COLO829 (cell line): ENCODE measurements around the gene KCNAB1.
"Not testable (repeated sequence)": the region's sequence is repeated elsewhere in the genome, so short reads cannot be mapped to it uniquely, and the experiment has no call there.

Source experiments
- DNase-seq: peaks from one replicate; pipeline ENCODE4 v3.0.0; 2012; ENCODE audit warnings: low spot score

KCNAB1 gene

DNA sequence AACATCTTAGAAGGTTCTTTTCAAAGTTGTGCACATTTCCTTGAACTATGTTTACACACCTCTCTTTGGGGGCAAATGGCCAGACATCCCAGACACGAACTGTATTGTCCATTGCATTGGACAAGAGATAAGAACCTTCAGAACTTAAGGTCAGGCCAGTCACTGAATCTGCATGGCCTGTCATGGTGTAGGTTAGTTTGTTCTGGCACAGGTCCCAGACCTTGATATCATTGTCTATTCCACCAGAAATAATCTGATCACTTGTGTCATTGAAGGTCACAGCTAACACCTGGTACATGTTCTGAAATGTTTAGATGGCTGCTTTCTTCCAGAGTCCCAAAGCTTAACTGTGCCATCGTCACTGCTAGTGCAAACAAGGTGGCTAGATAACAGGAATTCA, 55.7 kb downstream of the KCNAB1 start:
- no peak for DNase-seq

DNA sequence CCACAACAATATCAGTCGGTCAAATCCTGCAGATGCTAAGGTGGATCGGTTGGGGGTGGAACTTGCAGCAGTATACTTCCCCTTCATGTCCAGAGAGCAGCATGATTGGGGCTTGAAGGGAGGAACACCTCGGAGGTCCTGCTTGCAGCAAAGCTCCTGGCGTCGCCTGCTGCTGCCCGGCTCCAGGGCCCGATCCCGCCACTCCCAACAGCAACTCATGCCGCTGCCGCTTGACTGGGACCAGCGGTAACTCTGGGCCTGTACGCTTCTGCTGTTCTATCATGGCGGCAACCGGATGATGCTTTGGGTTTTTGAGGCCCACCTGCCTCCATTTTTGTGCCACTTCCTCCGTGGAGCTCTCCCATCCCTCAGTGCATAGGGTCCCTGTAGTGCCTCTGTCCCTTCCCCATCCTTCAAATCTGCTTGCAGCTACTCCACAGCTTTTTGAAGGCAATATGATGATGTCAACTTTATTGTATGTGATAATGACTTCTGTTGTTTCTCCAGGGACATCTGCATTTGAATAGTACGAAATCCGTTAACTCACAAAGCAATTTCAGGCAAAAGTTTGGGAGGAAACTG, 56.3 kb downstream of the KCNAB1 start:
- no peak for DNase-seq

DNA sequence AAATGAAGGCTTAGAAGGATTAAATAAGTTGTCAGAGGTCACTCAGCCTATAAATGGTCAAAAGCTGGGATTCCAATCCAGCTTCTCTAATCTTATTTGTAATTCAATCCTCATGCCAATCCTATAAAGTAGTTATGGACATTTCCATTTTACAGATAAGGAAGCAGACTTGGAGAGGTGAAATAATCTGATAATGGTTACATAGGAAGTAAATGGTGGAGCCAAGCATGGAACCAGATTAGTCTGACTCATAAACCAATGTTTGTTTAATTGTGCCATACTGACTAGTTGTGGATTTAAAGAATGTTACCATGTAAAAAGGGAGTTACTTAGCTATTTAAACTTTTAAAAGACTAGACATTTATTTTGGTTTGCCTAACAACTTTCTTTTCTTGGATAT, 59.7 kb downstream of the KCNAB1 start:
- no peak for DNase-seq

DNA sequence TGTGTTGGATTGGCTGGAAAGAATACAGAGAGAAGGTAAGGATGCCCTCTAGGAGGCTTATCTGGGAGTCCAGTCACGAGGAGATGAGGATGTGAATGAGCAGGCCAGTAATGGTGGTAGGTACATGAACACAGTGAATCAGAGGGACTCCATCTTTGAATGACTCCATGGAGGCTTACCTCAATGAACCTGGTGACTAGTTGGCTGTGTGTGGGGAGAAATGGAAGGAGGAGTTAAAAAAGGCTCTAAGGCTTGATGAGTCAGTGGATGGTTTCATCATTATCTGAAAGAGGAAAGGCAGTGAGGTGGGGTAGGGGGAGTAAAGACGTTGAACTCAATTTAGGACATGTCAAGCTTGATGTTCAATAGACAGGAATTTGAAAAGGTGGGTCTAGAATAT, 61.1 kb downstream of the KCNAB1 start:
- peak; percentile 18 for DNase-seq

DNA sequence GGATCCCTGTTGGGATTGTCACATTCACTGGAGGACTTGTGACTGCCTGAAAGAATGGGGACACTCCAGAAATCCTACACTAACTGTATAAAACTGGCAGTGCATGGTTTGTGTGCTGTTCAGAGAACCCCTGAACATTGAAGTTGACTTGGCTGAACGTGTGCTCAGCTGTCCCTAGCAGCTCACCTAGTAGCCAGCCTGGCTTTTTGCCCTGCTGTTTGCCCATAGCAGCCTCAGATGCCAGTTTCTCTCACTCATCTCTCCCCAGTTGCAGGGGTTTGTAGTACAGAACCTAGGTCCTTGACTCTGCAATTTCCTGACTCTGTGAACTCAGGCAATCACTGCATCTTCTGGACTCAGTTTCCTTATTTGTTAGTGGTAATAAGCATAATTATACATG, 63.0 kb downstream of the KCNAB1 start:
- no peak for DNase-seq

DNA sequence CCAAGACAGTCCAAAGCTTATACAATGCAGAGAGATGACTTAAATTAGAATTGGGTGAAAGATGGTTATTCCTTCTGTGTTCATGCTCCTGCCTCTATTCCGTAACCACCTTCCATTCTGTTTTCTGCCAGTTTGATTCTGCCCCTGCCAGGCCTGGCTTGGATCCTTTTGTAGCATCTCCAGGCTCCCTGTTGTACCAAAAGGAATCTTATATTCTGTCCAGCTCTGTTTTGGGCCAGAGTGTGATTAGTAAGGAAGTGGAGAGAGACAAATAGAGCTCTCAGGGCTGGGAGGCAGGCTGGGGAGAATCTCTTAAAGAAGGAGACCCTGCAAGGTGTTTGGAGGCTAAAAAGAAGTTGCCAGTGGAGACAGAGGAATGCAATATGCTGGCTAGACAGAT, 63.8 kb downstream of the KCNAB1 start:
- DNase-seq, result no peak

DNA sequence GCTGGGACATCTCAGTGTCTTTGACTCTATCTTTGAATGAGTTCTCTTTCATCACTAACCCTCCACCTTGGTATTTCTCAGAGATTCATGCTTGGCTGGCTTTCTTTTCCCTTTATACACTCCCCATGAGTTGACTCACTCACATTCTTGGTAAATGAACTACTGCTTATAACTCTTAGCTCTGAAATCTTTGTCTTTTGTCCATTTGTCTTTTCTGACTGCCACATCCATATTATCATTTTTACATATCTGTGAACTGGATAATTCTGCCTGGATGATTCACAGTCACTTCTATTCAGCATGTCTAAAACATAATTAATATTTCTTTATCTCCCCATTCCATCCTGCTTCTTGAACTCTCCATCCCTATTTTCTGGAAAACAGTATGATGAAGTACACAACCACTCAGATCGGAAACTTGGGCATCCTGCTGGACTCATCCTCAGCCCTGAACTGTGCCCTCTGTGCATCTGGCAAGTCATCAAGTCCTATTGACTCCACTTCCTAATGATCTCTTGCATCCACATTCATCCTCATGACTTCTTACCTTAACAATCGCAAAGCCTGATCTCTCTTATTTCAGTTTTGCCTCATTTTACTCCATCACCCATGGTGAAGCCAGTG, 66.9 kb downstream of the KCNAB1 start:
- no peak for DNase-seq

DNA sequence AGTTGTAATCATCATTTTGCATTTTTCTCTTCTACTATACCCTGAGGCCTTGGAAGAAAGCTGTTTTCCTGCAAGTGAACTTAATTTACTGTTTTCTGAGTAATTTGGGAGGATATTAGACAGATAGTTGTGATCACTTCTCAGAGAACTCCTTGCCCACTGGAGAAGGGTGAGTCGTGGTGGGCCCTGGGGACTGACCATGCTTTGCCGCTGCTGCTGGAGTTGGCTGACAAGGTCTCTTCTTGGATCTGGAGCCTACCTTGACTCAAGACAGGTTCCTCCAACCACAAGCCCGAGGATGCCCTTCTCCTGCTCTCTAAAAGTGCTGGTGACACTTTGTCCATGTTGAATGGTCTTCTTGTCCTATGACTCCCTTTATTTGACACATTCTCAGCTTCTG, 68.4 kb downstream of the KCNAB1 start:
- no peak for DNase-seq

DNA sequence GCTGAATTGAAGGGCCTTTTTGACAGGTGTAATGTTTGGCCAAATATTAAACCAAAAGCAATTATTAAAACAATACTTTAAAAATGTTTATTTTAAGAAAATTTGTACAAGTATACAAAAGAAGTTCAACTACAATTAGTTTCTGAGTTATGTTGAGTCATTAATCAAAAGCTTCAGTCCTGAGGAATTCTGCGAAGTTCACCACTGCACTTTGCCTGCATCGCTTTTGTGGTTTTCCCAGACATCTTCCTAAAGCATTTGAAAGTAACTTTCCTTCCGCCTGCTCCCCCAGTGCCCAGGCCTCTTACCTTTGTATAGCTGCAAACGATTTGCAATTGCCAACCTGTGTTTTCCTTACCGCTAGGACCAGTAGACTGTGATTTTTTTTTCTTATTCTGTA, 69.5 kb downstream of the KCNAB1 start:
- no peak for DNase-seq

DNA sequence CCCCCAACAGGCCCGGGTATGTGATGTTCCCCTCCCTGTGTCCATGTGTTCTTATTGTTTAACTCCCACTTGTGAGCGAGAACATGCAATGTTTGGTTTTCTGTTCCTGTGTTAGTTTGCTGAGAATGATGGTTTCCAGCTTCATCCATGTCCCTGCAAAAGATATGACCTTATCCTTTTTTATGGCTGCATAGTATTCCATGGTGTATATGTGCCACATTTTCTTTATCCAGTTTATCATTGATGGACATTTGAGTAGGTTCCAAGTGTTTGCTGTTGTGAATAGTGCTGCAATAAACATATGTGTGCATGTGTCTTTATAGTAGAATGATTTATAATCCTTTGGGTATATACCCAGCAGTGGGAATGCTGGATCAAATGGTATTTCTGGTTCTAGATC, 74.6 kb downstream of the KCNAB1 start:
- DNase-seq, result not testable (repeated sequence)

DNA sequence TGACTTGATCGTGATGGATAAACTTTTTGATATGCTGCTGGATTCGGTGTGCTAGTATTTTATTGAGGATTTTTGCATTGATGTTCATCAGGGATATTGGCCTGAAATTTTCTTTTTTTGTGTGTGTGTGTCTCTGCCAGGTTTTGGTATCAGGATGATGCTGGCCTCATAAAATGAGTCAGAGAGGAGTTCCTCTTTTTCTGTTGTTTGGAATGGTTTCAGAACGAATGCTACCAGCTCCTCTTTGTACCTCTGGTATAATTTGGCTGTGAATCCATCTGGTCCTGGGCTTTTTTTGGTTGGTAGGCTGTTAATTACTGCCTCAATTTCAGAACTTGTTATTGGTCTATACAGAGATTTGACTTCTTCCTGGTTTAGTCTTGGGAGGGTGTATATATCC, 76.8 kb downstream of the KCNAB1 start:
- not testable (repeated sequence) for DNase-seq

DNA sequence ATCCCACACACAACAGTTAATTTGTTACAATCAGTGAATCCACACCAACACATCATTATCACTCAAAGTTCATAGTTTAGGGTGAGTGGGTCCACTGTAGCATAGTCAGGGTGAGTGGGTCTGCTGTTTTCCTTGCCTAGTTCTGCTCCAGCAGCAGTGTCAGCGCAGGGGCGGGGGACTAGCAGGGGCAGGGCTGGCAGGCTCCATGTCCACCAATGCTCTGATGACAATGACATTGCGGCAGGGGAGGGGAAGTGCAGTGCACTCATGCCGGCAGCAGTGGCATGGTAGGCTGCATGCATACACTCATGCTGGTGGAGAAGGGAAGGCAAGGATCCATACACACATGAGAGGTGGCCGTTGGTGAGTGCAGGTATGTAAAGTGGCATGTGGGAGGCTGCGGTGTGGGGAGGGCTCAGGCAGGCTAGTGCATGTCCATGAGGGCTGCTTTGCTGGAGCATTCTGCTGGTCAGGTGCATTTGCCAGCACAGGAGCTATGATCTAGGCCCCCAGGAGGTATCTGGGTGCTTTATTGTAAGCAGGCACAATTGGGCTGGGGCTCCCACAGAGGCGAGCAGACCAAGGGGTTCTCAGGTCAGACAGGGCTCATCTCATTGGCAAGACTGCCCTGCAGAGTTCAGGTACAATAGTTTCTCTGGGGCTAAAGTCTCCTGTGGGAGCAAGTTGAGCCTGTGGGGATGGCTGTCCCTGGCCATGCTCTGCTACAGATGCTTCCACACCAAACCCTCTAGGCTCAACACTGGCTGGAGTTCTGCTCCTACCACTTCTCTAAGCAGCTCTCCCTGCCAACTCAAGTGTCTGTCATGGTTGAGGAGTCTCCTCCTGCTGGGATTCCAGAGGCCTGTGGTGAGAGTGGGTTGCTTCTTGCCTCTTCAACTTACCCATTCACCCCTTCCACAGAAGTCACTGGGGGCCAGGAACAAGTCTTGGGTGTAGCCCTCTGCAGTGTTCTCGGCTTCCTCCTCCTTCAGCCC, 81.3 kb downstream of the KCNAB1 start:
- DNase-seq, result no peak

DNA sequence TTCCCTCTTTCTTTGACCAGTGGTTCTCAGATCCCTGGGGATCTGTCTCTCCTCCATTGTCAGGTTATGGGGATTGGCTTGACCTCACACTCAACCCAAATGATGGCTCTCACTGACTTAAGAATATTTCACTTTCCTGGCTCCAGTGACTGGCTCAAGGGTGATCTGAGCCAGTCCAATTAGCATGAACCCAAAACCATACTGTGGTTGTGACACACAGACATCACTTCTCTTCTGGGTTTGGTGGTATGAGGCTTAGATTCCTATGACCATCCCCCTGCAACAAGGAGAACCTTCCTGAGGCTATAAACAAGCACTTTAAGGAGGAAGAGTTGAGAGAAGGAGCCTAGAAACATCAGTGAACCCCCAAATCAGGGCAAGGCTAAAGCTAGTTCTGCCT, 85.8 kb downstream of the KCNAB1 start:
- DNase-seq, result no peak

DNA sequence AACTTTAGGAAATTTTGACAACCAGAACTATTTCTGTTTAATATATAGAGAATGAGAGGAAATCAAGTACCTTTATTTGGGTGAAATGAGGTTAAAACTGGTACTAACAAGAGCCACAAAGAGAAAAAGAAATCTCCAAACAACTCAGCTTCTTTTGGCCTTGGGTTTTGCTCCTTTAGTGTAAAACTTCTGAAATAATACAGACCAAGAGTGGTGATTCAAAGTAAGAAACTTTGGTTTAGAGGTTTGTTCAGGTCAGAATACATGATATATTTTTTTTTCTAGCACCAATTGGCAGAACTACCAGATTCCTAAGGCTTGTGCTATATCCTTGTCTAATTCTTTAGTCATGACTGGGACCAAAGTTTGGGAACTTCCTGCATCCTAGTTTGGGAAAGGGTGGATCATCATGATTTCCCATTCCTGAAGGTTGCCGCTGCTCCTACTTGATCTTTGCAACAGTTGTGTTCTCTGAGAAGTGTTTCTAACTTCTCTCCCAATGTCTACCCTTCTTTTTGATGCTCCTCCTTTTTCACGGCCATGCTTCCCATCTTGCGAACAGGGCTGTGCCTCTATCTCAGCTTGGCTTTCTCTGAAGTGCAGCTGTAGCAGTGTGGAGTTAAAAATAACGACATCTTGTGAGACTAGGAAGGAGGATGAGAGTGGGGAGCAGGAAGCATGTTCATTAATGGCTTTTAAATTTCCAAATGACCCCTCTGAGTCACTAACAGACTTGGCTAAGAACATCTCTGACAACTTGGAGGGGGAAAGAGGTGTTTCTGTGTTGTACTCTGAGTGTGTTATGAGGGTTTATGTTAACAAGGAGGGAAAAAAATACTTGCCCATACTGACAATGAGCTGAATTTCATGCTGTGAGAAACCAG, 87.7 kb downstream of the KCNAB1 start:
- DNase-seq, result no peak

DNA sequence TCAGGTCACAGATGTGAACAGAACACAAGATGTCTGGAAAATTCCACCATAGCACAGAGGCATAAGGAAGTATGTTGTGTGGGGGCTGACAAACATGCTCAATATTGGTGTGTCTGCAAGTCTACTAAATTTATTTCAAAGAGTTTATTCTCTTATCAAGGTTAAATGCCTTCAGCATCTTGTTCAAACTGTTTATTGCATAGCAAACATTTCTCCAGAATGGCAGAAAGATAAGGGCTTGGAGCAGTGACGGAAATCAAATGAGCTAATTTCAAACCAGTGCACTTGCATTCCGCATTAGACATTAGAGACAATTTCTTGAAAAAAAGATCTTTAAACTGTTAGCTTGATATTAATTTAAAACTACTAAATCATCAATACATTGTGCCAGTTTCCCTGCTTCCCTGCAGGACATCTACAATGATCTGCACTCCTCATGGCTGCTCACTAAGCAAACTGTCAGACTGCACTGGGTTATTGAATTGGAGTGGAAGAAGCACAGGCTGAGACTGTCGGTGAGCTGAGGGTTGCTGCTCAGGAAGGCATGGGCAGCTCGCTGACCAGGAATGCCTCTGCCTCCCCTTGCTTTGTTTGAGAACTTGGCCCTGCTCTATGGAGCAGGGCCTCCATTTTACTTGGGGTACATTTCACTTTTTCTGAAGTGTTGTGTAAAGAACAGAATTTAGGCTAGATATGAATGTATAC, 89.4 kb downstream of the KCNAB1 start:
- DNase-seq, result no peak

DNA sequence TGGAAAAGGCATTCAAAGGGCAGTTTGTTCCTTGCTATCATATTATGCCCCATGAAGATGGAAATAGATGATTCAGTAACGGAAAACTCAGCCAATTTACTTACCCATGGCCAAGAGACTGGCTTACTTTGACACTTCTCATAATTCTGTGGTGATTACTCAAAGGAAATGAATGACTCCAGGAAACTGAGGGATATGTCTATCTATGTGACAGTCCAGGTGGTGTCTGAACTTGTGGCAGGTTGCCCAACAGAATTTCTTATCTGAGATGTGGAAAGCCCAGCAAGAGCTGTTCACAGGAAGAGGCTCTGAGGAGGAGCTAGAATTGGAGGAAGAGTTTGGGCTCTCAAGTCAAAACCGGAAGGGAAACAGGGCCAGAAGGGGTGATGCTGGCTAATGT, 91.2 kb downstream of the KCNAB1 start:
- DNase-seq, result peak; percentile 13

DNA sequence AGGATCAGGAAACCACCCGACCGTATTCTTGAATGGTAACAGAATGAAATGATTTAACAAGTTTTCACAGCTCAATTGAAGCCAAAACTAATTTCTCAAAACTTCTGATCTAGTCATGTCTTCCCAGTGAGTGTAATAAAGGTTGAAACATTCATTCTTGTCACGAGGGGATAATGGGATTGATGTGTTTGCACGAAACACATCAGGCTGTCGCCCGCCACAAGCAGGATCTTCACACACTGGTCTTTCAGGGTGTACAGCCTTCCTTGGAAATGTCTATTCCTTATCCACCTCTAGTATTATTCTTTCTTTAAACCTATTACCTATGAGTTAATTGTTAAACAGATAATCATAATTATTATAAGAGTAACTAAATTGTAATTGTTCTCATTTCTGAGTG, 94.3 kb downstream of the KCNAB1 start:
- no peak for DNase-seq

DNA sequence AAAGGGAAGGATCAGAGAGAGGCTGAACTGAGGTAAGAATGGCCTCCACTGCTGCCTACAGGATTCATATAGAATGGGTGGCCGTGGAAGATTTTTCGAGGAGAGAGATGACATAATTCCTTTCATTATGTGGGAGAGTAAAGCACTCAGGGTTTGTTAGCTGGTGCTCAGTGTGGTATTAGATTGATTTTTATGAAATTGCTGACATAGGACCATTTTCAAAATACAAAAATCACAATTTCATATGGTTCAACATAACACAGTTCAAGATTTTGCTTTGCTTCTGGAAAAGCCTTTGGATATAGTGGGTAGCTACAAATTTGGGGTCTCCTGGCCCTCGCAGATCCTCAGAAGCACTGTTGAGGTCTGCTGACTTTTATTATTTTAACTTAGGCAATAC, 95.4 kb downstream of the KCNAB1 start:
- DNase-seq, result no peak

DNA sequence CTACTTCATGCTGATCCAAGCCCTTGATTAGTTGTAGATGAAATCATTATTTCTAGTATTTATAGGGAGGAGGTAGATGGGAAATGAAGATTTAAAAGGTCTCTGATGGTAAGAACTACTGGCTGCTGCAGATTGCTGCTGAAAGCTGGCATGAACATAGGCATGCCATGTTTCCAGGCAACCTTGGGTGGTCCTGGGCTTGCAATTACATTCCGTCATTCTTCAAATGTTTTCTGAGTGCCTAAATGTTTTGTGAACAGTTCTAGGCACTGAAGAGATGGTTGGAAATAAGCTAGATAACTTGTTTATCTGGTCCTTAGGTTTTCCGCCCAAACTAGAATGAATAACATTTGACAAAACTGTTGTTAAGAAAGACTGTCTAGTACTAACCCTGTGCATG, 95.8 kb downstream of the KCNAB1 start:
- DNase-seq, result no peak

DNA sequence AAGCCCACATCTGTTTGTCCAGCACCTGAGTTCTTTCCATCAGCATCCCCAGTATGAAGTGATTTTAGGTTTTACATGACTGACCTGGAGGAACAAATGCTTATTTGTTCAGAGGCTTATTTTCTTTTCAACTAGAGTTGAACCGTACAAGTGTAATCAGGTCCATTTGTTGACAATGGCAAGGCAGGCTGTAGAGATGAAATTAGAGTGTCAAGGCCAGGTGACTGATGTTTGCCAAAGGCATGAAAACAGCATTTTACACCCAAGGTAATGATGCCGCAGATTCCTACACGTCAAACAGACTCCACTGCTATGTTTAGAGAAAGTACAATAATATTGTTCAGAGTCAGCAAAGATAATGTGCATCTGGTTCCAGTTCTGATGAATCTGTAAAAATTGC, 96.5 kb downstream of the KCNAB1 start:
- DNase-seq, result no peak

DNA sequence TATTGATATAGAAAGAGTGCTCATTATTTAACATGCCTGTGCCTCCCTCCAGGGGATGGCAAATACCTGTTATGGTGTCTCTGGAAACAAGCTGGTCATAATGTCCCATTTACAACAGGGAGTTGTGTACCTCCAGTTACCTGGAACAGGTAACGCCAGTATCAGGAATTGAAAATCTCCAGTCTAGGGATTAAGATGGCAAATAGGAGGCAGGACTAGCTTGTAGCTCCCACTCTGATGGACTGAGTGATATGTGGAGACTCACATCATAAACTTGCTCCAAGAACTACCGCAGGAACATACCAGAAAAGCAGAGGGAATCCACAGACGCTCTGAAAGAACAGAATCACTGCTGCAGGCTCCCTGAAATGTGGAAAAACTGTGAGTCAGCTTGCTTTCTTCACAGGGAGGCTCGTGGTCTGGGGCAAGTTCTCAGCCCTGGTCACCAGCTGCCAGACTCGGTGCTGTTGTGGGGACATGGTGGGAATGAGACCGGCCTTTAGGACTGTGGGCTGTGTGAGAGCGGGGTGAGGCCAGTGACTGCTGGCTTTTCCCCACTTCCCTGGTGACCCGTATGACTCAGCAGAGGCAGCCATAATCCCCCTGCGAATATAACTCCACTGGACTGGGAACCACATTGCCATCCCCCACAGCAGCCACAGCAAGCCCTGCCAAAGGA, 97.4 kb downstream of the KCNAB1 start:
- DNase-seq, result no peak
